IPS DF 4.7 (cell line): ENCODE results near the gene MID2.
A peak's percentile ranks its signal among the peaks of the same experiment; 100 is the strongest.
"Not testable (repeated sequence)": the region's sequence is repeated elsewhere in the genome, so short reads cannot be mapped to it uniquely, and the experiment has no call there.

ENCODE experiments used
- DNase-seq: peaks from one replicate; pipeline ENCODE4 v3.0.0-alpha.2; 2013; ENCODE audit warnings: low spot score; ENCODE audit errors: extremely low read depth

The MID2 gene

GRCh38 chrX:107825698-107826237 lies at the start of gene MID2:
Gene MID2 (plus strand): TSS chrX:107825866. CDS start chrX:107826427, 561 bp downstream.
- no peak for DNase-seq

- DNase-seq, result peak; percentile 46
Observed at GRCh38 chrX:107776649-107777535, 48.8 kb upstream of the MID2 start.

- DNase-seq, result no peak
Observed at GRCh38 chrX:107777536-107777832, 48.2 kb upstream of the MID2 start, which contains the start of gene NCBP2L. Gene NCBP2L (plus strand): TSS chrX:107777733. CDS start chrX:107794221, 16,488 bp downstream.

- DNase-seq, result no peak
Observed at GRCh38 chrX:107780525-107780924, 45.1 kb upstream of the MID2 start.

GRCh38 chrX:107787827-107788226 lies 37.8 kb upstream of the MID2 start:
- no peak for DNase-seq

GRCh38 chrX:107804427-107804826 lies 21.2 kb upstream of the MID2 start:
- no peak for DNase-seq

GRCh38 chrX:107805179-107805578 lies 20.5 kb upstream of the MID2 start:
- no peak for DNase-seq

- DNase-seq, result not testable (repeated sequence)
Observed at GRCh38 chrX:107810053-107810452, 15.6 kb upstream of the MID2 start.

- no peak for DNase-seq
Observed at GRCh38 chrX:107818900-107819521, 6.7 kb upstream of the MID2 start.

- no peak for DNase-seq
Observed at GRCh38 chrX:107823042-107823441, 2.6 kb upstream of the MID2 start.

GRCh38 chrX:107823456-107823855 lies 2.2 kb upstream of the MID2 start:
- DNase-seq, result no peak

GRCh38 chrX:107826238-107827029 lies 768 bp downstream of the MID2 start:
- DNase-seq, result no peak

- DNase-seq, result no peak
Observed at GRCh38 chrX:107827030-107827831, 1.6 kb downstream of the MID2 start.

GRCh38 chrX:107827852-107828251 lies 2.2 kb downstream of the MID2 start:
- DNase-seq, result no peak

- DNase-seq, result no peak
Observed at GRCh38 chrX:107829878-107830277, 4.2 kb downstream of the MID2 start.

- no peak for DNase-seq
Observed at GRCh38 chrX:107831071-107831730, 5.5 kb downstream of the MID2 start.

- DNase-seq, result no peak
Observed at GRCh38 chrX:107834275-107835201, 8.9 kb downstream of the MID2 start.

GRCh38 chrX:107836958-107837357 lies 11.3 kb downstream of the MID2 start:
- no peak for DNase-seq

GRCh38 chrX:107840971-107841370 lies 15.3 kb downstream of the MID2 start:
- no peak for DNase-seq
